Central memory CD8-positive, alpha-beta T cell (primary cell): ENCODE data around the gene RAPGEF4.

Source experiments
- ATAC-seq: fragments of 150-1000 bp; cut with Tn5 transposase; replicated peaks from 2 replicates; pipeline ENCODE4 v1.10.0; 2022; ENCODE audit warnings: mild to moderate bottlenecking, moderate FRiP score, moderate number of reproducible peaks; ENCODE audit not compliant: poor library complexity, severe bottlenecking; ENCODE audit errors: extremely low read depth
- DNase-seq, 2 donors: peaks; one replicate each; pipeline ENCODE4 v3.0.0; 2021; ENCODE audit warnings: low spot score in 2 of 2
- H3K27ac Mint-ChIP-seq: one replicate; pipeline ENCODE4 v1.8.0; 2022; ENCODE audit warnings: low read depth, mild to moderate bottlenecking, moderate library complexity, mixed read lengths
- H3K27me3 Mint-ChIP-seq: one replicate; pipeline ENCODE4 v1.8.0; 2022; ENCODE audit warnings: mixed read lengths
- H3K36me3 Mint-ChIP-seq: one replicate; pipeline ENCODE4 v1.8.0; 2022; ENCODE audit warnings: mild to moderate bottlenecking, moderate library complexity, mixed read lengths; ENCODE audit not compliant: insufficient read depth
- H3K4me1 Mint-ChIP-seq: one replicate; pipeline ENCODE4 v1.8.0; 2022; ENCODE audit warnings: mixed read lengths
- H3K4me3 Mint-ChIP-seq: one replicate; pipeline ENCODE4 v1.8.0; 2022; ENCODE audit warnings: mild to moderate bottlenecking, moderate library complexity, mixed read lengths
- H3K9me3 Mint-ChIP-seq: one replicate; pipeline ENCODE4 v1.8.0; 2022; ENCODE audit warnings: mixed read lengths

RAPGEF4 gene

DNA sequence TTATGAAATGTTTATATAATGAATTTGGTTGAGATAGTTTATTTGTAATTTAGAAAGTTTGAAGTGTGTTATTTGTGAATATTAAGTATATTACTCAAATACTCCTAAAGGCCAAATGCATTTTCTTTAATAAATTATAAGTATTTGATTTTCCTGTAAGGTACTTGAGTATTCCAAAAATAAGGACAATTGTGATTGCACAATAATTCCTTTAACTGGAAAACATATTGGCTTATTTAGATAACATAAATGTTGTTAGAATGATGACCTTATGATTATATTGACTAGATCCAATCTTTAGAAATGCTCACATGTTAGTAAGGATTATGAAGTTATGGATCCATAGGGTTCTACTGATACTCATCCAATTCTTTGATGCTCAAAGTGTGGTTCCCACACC lies 214.9 kb downstream of the RAPGEF4 start:
- no peak for DNase-seq
- Mint-ChIP-seq H3K4me1 (no peaks in the 10 kb centered on the region), H3K4me3 (no peak overlapping the region), H3K27me3 (peaks cover 49% of the 10 kb centered on the region), H3K36me3 (no peaks in the 10 kb centered on the region), H3K9me3 (no peaks in the 10 kb centered on the region), H3K27ac (no peak overlapping the region)
- ATAC-seq, result no peak

GRCh38 chr2:172951554-172951953 lies 215.9 kb downstream of the RAPGEF4 start:
- H3K9me3 Mint-ChIP-seq, result no peaks in the 10 kb centered on the region
- H3K4me1 Mint-ChIP-seq, result no peaks in the 10 kb centered on the region
- H3K27ac Mint-ChIP-seq, result no peak overlapping the region
- DNase-seq (no peak), ATAC-seq (no peak)
- peaks cover 53% of the 10 kb centered on the region for H3K27me3 Mint-ChIP-seq
- H3K4me3 Mint-ChIP-seq, result no peak overlapping the region
- no peaks in the 10 kb centered on the region for H3K36me3 Mint-ChIP-seq

GRCh38 chr2:172953411-172953810 lies 217.8 kb downstream of the RAPGEF4 start:
- no peak overlapping the region for H3K27ac Mint-ChIP-seq
- no peak overlapping the region for H3K4me3 Mint-ChIP-seq
- no peak for ATAC-seq
- no peak for DNase-seq
- H3K27me3 Mint-ChIP-seq, result peaks cover 45% of the 10 kb centered on the region
- H3K4me1 Mint-ChIP-seq, result no peaks in the 10 kb centered on the region
- H3K9me3 Mint-ChIP-seq, result no peaks in the 10 kb centered on the region
- H3K36me3 Mint-ChIP-seq, result no peaks in the 10 kb centered on the region

GRCh38 chr2:172953970-172954852 lies 218.6 kb downstream of the RAPGEF4 start:
- Mint-ChIP-seq H3K36me3 (no peaks in the 10 kb centered on the region), H3K9me3 (no peaks in the 10 kb centered on the region), H3K27me3 (peaks cover 51% of the 10 kb centered on the region), H3K27ac (no peak overlapping the region), H3K4me3 (no peak overlapping the region), H3K4me1 (no peaks in the 10 kb centered on the region)
- no peak for ATAC-seq
- DNase-seq, result no peak

GRCh38 chr2:172955587-172955986 lies 219.9 kb downstream of the RAPGEF4 start:
- H3K27me3 Mint-ChIP-seq, result peaks cover 64% of the 10 kb centered on the region
- DNase-seq (no peak), ATAC-seq (no peak)
- H3K27ac Mint-ChIP-seq, result no peak overlapping the region
- H3K4me1 Mint-ChIP-seq, result no peaks in the 10 kb centered on the region
- H3K9me3 Mint-ChIP-seq, result no peaks in the 10 kb centered on the region
- H3K4me3 Mint-ChIP-seq, result no peak overlapping the region
- no peaks in the 10 kb centered on the region for H3K36me3 Mint-ChIP-seq

DNA sequence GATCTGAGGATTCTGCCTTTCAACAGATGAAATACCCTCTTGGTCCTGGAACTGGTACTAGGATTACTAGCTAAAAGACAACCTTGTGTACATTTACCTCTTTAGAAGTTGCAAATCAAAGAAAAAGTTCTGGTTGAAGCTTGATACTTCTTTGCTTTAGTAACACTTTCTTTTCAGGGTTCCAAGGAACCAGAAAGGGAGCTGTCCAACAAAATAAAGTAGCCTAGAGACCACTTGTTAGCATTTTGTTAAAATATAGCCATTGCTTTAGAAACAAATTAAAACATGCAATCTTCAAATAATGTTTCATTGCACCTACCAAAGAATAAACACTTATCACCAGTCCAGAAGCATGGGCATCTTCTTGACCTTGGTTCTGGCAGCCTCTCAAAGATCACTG lies 222.1 kb downstream of the RAPGEF4 start:
- no peaks in the 10 kb centered on the region for H3K9me3 Mint-ChIP-seq
- H3K27ac Mint-ChIP-seq, result no peak overlapping the region
- no peaks in the 10 kb centered on the region for H3K4me1 Mint-ChIP-seq
- peaks cover 52% of the 10 kb centered on the region for H3K27me3 Mint-ChIP-seq
- no peak for ATAC-seq
- H3K4me3 Mint-ChIP-seq, result no peak overlapping the region
- H3K36me3 Mint-ChIP-seq, result no peaks in the 10 kb centered on the region
- DNase-seq, result no peak

- Mint-ChIP-seq H3K4me1 (no peaks in the 10 kb centered on the region), H3K27ac (no peak overlapping the region), H3K9me3 (no peaks in the 10 kb centered on the region), H3K36me3 (no peaks in the 10 kb centered on the region), H3K27me3 (peaks cover 67% of the 10 kb centered on the region), H3K4me3 (no peak overlapping the region)
- DNase-seq (no peak), ATAC-seq (no peak)
These were observed 226.4 kb downstream of the RAPGEF4 start for GRCh38 chr2:172962082-172962481.

DNA sequence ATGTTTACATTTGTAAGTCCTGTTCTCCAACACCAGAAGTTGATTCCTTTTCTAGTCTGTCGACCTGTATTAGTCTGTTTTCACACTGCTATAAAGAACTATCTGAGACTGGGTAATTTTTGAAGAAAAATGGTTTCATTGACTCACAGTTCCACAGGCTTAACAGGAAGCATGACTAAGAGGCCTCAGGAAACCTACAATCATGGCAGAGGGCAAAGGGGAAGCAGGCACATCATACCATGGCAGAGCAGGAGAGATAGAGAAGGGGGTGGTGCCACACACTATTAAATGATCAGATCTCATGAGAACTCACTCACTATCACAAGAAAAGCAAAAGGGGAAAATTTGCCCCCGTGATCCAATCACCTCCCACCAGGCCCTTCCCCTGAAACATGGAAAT lies 227.2 kb downstream of the RAPGEF4 start:
- peaks cover 70% of the 10 kb centered on the region for H3K27me3 Mint-ChIP-seq
- no peaks in the 10 kb centered on the region for H3K9me3 Mint-ChIP-seq
- ATAC-seq (no peak), DNase-seq (no peak)
- H3K4me3 Mint-ChIP-seq, result no peak overlapping the region
- no peak overlapping the region for H3K27ac Mint-ChIP-seq
- no peaks in the 10 kb centered on the region for H3K4me1 Mint-ChIP-seq
- H3K36me3 Mint-ChIP-seq, result no peaks in the 10 kb centered on the region

DNA sequence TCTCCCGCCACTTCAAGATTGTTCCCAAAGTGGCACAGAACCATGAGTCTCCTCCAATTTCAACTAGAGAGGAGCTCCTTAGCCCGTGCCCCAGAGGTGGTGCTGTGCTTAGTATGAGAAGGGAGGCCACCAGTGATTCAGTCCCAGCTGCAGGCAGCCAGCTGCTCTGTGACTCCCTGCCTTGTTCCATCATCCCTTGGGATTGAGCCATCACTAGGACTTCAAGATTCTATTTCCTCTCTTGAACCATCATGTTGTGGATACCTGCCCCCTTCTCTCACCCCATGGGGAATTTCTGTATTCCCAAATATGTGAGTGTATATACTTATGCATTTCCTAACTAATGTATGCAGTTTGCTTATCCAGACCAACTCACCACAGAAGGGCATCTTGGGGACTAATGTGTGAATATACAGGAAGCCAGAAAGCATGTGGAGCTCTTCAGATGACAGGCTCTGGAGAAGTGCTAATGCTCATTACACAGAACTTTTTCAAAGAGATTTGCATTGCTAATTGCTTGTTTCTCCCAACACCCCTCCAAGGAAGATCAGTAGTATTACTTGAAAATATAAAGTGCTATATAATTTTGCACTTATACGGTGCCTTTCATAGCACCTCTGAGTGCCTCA lies 229.0 kb downstream of the RAPGEF4 start:
- no peaks in the 10 kb centered on the region for H3K36me3 Mint-ChIP-seq
- peaks cover 68% of the 10 kb centered on the region for H3K27me3 Mint-ChIP-seq
- ATAC-seq (no peak), DNase-seq (no peak)
- no peak overlapping the region for H3K4me3 Mint-ChIP-seq
- no peaks in the 10 kb centered on the region for H3K9me3 Mint-ChIP-seq
- no peak overlapping the region for H3K27ac Mint-ChIP-seq
- H3K4me1 Mint-ChIP-seq, result no peaks in the 10 kb centered on the region

- no peak for DNase-seq
- no peak overlapping the region for H3K4me3 Mint-ChIP-seq
- H3K4me1 Mint-ChIP-seq, result no peaks in the 10 kb centered on the region
- peaks cover 68% of the 10 kb centered on the region for H3K27me3 Mint-ChIP-seq
- H3K9me3 Mint-ChIP-seq, result no peaks in the 10 kb centered on the region
- no peak for ATAC-seq
- H3K36me3 Mint-ChIP-seq, result no peaks in the 10 kb centered on the region
- H3K27ac Mint-ChIP-seq, result no peak overlapping the region
These were observed 230.0 kb downstream of the RAPGEF4 start for GRCh38 chr2:172965433-172966212.

GRCh38 chr2:172967036-172967982 lies 231.7 kb downstream of the RAPGEF4 start:
- Mint-ChIP-seq H3K4me1 (no peaks in the 10 kb centered on the region), H3K27me3 (peaks cover 78% of the 10 kb centered on the region), H3K27ac (no peak overlapping the region), H3K36me3 (no peaks in the 10 kb centered on the region), H3K4me3 (no peak overlapping the region), H3K9me3 (no peaks in the 10 kb centered on the region)
- ATAC-seq (no peak), DNase-seq (no peak)

DNA sequence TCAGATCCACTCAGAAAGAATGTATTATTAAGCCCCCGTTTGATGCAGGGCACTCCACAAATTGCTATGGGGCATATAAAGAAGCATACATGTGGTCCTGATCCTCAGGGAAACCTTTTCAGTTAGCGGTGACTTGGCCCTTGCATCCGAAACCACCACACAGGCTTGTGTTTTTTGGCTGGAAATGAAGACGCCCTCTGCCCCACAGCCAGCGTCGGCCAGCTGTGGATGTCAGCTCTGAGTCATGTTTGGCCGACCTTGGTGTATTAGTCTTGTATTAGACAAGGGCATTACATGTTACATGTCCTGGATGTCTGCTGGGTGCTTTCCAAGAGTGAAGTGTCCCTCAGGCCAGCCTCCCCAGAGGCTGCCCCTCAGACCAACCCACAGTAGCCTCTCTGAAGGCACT lies 232.4 kb downstream of the RAPGEF4 start:
- Mint-ChIP-seq H3K27ac (no peak overlapping the region), H3K9me3 (no peaks in the 10 kb centered on the region), H3K4me3 (no peak overlapping the region), H3K36me3 (no peaks in the 10 kb centered on the region), H3K27me3 (peaks cover 84% of the 10 kb centered on the region), H3K4me1 (no peaks in the 10 kb centered on the region)
- ATAC-seq (no peak), DNase-seq (no peak)
